ENCODE measurements around the gene CCDC6. TPM values are rescaled to one million over a fixed set of nuclear protein-coding genes. Genes with fewer than 3 reads are reported as not detected.
"Not testable (repeated sequence)": the region's sequence is repeated elsewhere in the genome, so short reads cannot be mapped to it uniquely, and the experiment has no call there.

Gene CCDC6
- polyA plus RNA-seq, 1 donor (not counting 4 experiments of a cell fraction or from before 2014, with no cell fraction given) = 46.5 TPM

DNA sequence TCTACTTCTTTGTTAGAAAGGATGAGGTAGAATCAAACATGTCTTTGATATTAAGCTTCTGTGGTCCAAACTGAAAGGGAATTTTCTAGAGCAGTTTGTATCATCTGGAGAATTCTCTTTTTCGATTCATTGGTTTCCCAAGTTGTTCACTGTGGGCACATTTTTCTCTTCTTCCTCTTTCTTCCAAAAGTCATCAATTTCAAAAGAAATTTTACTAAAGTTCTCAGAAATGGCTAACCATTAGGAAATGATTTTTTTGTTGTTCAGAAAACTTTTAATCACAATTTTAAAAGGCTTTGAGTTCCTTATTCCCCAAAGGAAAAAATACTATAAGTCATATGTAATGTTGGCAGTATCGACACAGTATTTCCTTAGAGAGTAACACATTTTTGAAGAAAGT, 28.3 kb upstream of the CCDC6 start:
- Histone ChIP-seq H3K9ac (ENCODE audit: control insufficient read depth, extremely low read depth, insufficient read depth, low read length) (no peak overlapping the region), H3K27me3 (ENCODE audit: control insufficient read depth, extremely low read depth, insufficient read depth, low read length) (no peaks in the 10 kb centered on the region), H3K4me3 (ENCODE audit: control insufficient read depth in 2 of 3, extremely low read depth in 1 of 3, insufficient read depth in 2 of 3, low read depth in 1 of 3, low read length in 3 of 3) (no peak overlapping the region), H3K4me2 (ENCODE audit: control insufficient read depth, extremely low read depth, insufficient read depth, low read depth, low read length) (no peak overlapping the region), H4K20me1 (ENCODE audit: control insufficient read depth, extremely low read depth, insufficient read depth, low read length) (no peaks in the 10 kb centered on the region), H3K9me1 (ENCODE audit: control insufficient read depth, extremely low read depth, insufficient read depth, low read length) (no peaks in the 10 kb centered on the region), H3K79me2 (ENCODE audit: control insufficient read depth, insufficient read depth, low read length) (no peaks in the 10 kb centered on the region), H3K4me1 (ENCODE audit: control insufficient read depth, extremely low read depth, insufficient read depth, low read length) (no peaks in the 10 kb centered on the region), H3K9me3 (ENCODE audit: control insufficient read depth, low read depth, low read length) (no peaks in the 10 kb centered on the region), H3K27ac (ENCODE audit: control insufficient read depth, insufficient read depth, low read length) (no peak overlapping the region), H3K36me3 (ENCODE audit: control insufficient read depth in 2 of 2, extremely low read depth in 1 of 2, insufficient read depth in 2 of 2, low read length in 2 of 2) (no peaks in the 10 kb centered on the region), H2AFZ (ENCODE audit: control insufficient read depth, low read length) (no peak overlapping the region)
- dilution Hi-C loops (cut with MboI; ENCODE audit: extremely low pct_ligation_motif_present, low sequenced_read_pairs) = no loop called here
- no peak for TF ChIP-seq EZH2 (IDR thresholded peaks at IDR 0.05; ENCODE audit: low read length)
- TF ChIP-seq, protein P1, sequence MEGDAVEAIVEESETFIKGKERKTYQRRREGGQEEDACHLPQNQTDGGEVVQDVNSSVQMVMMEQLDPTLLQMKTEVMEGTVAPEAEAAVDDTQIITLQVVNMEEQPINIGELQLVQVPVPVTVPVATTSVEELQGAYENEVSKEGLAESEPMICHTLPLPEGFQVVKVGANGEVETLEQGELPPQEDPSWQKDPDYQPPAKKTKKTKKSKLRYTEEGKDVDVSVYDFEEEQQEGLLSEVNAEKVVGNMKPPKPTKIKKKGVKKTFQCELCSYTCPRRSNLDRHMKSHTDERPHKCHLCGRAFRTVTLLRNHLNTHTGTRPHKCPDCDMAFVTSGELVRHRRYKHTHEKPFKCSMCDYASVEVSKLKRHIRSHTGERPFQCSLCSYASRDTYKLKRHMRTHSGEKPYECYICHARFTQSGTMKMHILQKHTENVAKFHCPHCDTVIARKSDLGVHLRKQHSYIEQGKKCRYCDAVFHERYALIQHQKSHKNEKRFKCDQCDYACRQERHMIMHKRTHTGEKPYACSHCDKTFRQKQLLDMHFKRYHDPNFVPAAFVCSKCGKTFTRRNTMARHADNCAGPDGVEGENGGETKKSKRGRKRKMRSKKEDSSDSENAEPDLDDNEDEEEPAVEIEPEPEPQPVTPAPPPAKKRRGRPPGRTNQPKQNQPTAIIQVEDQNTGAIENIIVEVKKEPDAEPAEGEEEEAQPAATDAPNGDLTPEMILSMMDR (optimal IDR thresholded peaks at IDR 0.05 in 1 of 3, IDR thresholded peaks at IDR 0.05 in 1 of 3, conservative IDR thresholded peaks at IDR 0.05 in 1 of 3; ENCODE audit: extremely low read depth in 1 of 3, insufficient read depth in 2 of 3, low read length in 3 of 3) = no peak
- FAIRE-seq (no peak), DNase-seq (ENCODE audit: low read depth, low spot score) (no peak)

DNA sequence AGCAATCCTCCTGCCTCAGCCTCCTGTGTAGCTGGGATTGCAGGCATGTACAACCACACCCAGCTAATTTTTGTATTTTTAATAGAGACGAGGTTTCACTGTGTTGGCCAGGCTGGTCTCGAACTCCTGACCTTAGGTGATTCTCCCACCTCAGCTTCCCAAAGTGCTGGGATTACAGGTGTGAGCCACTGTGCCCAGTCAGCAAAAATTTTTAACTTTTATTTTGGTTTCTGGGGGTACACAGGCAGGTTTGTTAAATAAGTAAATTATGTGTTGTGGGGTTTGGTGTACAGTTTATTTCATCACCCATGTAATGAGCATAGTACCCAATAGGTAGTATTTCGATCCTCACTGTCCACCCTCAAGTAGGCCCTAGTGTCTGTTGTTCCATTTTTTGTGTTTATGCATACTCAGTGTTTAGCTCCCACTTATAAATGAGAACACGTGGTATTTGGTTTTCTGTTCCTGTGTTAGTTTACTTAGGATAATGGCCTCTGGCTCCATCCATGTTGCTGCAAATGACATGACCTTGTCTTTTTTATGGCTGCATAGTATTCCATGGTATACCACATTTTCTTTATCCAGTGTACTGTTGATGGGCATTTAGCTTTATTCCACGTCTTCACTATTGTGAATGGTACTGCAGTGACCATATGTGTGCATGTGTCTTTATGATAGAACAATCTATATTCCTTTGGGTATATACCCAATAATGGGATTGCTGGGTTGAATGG, 24.6 kb upstream of the CCDC6 start:
- H3K27ac ChIP-seq (ENCODE audit: control insufficient read depth, insufficient read depth, low read length); H3K9me3 ChIP-seq (ENCODE audit: control insufficient read depth, low read depth, low read length); DNase-seq (ENCODE audit: low read depth, low spot score); FAIRE-seq; dilution Hi-C loops (cut with MboI; ENCODE audit: extremely low pct_ligation_motif_present, low sequenced_read_pairs); H3K9me1 ChIP-seq (ENCODE audit: control insufficient read depth, extremely low read depth, insufficient read depth, low read length); H4K20me1 ChIP-seq (ENCODE audit: control insufficient read depth, extremely low read depth, insufficient read depth, low read length); H2AFZ ChIP-seq (ENCODE audit: control insufficient read depth, low read length); H3K27me3 ChIP-seq (ENCODE audit: control insufficient read depth, extremely low read depth, insufficient read depth, low read length); H3K4me2 ChIP-seq (ENCODE audit: control insufficient read depth, extremely low read depth, insufficient read depth, low read depth, low read length); H3K4me1 ChIP-seq (ENCODE audit: control insufficient read depth, extremely low read depth, insufficient read depth, low read length); H3K36me3 ChIP-seq (ENCODE audit: control insufficient read depth in 2 of 2, extremely low read depth in 1 of 2, insufficient read depth in 2 of 2, low read length in 2 of 2); H3K9ac ChIP-seq (ENCODE audit: control insufficient read depth, extremely low read depth, insufficient read depth, low read length); H3K79me2 ChIP-seq (ENCODE audit: control insufficient read depth, insufficient read depth, low read length); H3K4me3 ChIP-seq (ENCODE audit: control insufficient read depth in 2 of 3, extremely low read depth in 1 of 3, insufficient read depth in 2 of 3, low read depth in 1 of 3, low read length in 3 of 3): not testable (repeated sequence)

DNA sequence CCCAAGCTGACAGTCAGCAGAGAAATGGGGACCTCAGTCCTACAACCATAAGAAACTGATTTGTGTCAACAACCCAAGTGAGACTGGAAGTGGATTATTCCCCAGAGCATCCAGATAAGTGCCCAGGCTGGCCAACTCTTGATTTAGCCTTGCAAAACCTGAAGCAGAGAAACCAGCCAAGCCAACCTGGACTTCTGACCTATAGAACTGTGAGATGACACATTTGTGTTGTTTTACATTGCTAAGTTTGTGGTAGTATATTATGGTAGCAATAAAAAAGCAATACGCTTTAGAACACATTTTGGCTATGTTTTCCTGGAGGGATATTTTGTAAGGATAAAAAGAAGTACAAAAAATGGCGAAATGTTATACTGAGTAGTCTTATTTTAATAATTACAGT, 19.7 kb upstream of the CCDC6 start:
- Histone ChIP-seq H2AFZ (ENCODE audit: control insufficient read depth, low read length) (no peak overlapping the region), H3K27ac (ENCODE audit: control insufficient read depth, insufficient read depth, low read length) (no peak overlapping the region), H3K4me1 (ENCODE audit: control insufficient read depth, extremely low read depth, insufficient read depth, low read length) (no peaks in the 10 kb centered on the region), H3K36me3 (ENCODE audit: control insufficient read depth in 2 of 2, extremely low read depth in 1 of 2, insufficient read depth in 2 of 2, low read length in 2 of 2) (no peaks in the 10 kb centered on the region), H3K4me3 (ENCODE audit: control insufficient read depth in 2 of 3, extremely low read depth in 1 of 3, insufficient read depth in 2 of 3, low read depth in 1 of 3, low read length in 3 of 3) (no peak overlapping the region), H4K20me1 (ENCODE audit: control insufficient read depth, extremely low read depth, insufficient read depth, low read length) (no peaks in the 10 kb centered on the region), H3K9me1 (ENCODE audit: control insufficient read depth, extremely low read depth, insufficient read depth, low read length) (no peaks in the 10 kb centered on the region), H3K4me2 (ENCODE audit: control insufficient read depth, extremely low read depth, insufficient read depth, low read depth, low read length) (no peak overlapping the region), H3K9me3 (ENCODE audit: control insufficient read depth, low read depth, low read length) (no peaks in the 10 kb centered on the region), H3K9ac (ENCODE audit: control insufficient read depth, extremely low read depth, insufficient read depth, low read length) (no peak overlapping the region), H3K27me3 (ENCODE audit: control insufficient read depth, extremely low read depth, insufficient read depth, low read length) (no peaks in the 10 kb centered on the region), H3K79me2 (ENCODE audit: control insufficient read depth, insufficient read depth, low read length) (no peaks in the 10 kb centered on the region)
- no peak for DNase-seq (ENCODE audit: low read depth, low spot score)
- dilution Hi-C loops (cut with MboI; ENCODE audit: extremely low pct_ligation_motif_present, low sequenced_read_pairs) = no loop called here
- TF ChIP-seq EZH2 (IDR thresholded peaks at IDR 0.05; ENCODE audit: low read length) = no peak
- TF ChIP-seq, protein P1 (optimal IDR thresholded peaks at IDR 0.05 in 1 of 3, IDR thresholded peaks at IDR 0.05 in 1 of 3, conservative IDR thresholded peaks at IDR 0.05 in 1 of 3; ENCODE audit: extremely low read depth in 1 of 3, insufficient read depth in 2 of 3, low read length in 3 of 3) = no peak
- no peak for FAIRE-seq

All from keratinocyte (primary cell).